T-cell (primary cell): ENCODE results near the gene DMXL1. TPM values are rescaled to one million over a fixed set of nuclear protein-coding genes. Genes with fewer than 3 reads are reported as not detected.

ENCODE experiments used
- ATAC-seq, 4 experiments: fragments of 200-7000 bp in 3 of 4; fragments of 150-1000 bp in 1 of 4; cut with Tn5 transposase; replicated peaks in 1 of 4; 1 replicate in 3 of 4; 2 replicates in 1 of 4; pipeline ENCODE4 v1.10.0; 2021; ENCODE audit warnings: moderate library complexity in 3 of 4, mild to moderate bottlenecking in 2 of 4, moderate number of reproducible peaks in 1 of 4
- CTCF ChIA-PET, 2 donors: fragments of 300-600 bp; sonication (Branson Sonifier 250); formaldehyde crosslinking; loops; one replicate each; lab custom pipeline; 2022; ENCODE audit warnings: antibody characterized with exemption in 2 of 2; lab: Charles Lee
- POLR2A ChIA-PET, 2 donors: fragments of 300-600 bp; sonication (Branson Sonifier 250); formaldehyde crosslinking; loops; one replicate each; lab custom pipeline; 2022; ENCODE audit warnings: antibody characterized with exemption in 2 of 2; lab: Charles Lee
- DNase-seq, 35 experiments: peaks; one replicate each; pipeline versions ENCODE4 v3.0.0 to v3.0.0-alpha.2; 2013 to 2023
- H3K27ac ChIP-seq: one replicate; pipeline ENCODE4 v1.5.1; 2013; ENCODE audit warnings: low read length
- H3K27me3 ChIP-seq, 2 experiments: replicated peaks in 1 of 2; 1 replicate in 1 of 2; 2 replicates in 1 of 2; pipeline versions ENCODE4 v1.6.1 to v1.7.0; 2013; ENCODE audit warnings: low read length in 1 of 2, mixed read lengths in 1 of 2; ENCODE audit not compliant: control insufficient read depth in 2 of 2, insufficient read depth in 2 of 2; ENCODE audit errors: extremely low read depth in 1 of 2
- H3K36me3 ChIP-seq, 2 donors: 1 replicate in 1 of 2; 2 replicates in 1 of 2; pipeline versions ENCODE4 v1.6.1 to v1.7.0; 2013; ENCODE audit warnings: low read length in 1 of 2; ENCODE audit not compliant: control insufficient read depth in 2 of 2, insufficient read depth in 1 of 2; ENCODE audit errors: extremely low read depth in 1 of 2
- H3K4me1 ChIP-seq, 2 experiments: 1 replicate in 1 of 2; 2 replicates in 1 of 2; pipeline versions ENCODE4 v1.6.1 to v1.7.0; 2013; ENCODE audit warnings: low read length in 2 of 2, mixed read lengths in 1 of 2; ENCODE audit not compliant: insufficient read depth in 2 of 2, control insufficient read depth in 1 of 2; ENCODE audit errors: extremely low read depth in 1 of 2
- H3K4me3 ChIP-seq, 2 donors: 1 replicate in 1 of 2; 2 replicates in 1 of 2; pipeline versions ENCODE4 v1.5.1 to v1.7.0; 2013; ENCODE audit warnings: mild to moderate bottlenecking in 2 of 2, low read length in 1 of 2, moderate library complexity in 1 of 2; ENCODE audit not compliant: control insufficient read depth in 1 of 2; ENCODE audit errors: extremely low read depth in 1 of 2
- H3K9me3 ChIP-seq: 2 replicates; pipeline ENCODE4 v1.7.0; 2013
- H3K27ac Mint-ChIP-seq, 2 donors: one replicate each; pipeline ENCODE4 v1.8.0; 2020 to 2021; ENCODE audit warnings: mild to moderate bottlenecking in 2 of 2, mixed read lengths in 2 of 2
- H3K27me3 Mint-ChIP-seq, 2 donors: one replicate each; pipeline ENCODE4 v1.8.0; 2021 to 2022; ENCODE audit warnings: mixed read lengths in 2 of 2
- H3K36me3 Mint-ChIP-seq: one replicate; pipeline ENCODE4 v1.8.0; 2021; ENCODE audit warnings: mixed read lengths
- H3K4me1 Mint-ChIP-seq, 3 donors: one replicate each; pipeline ENCODE4 v1.8.0; 2020 to 2022; ENCODE audit warnings: mixed read lengths in 3 of 3, mild to moderate bottlenecking in 1 of 3
- H3K4me3 Mint-ChIP-seq, 3 donors: one replicate each; pipeline ENCODE4 v1.8.0; 2020 to 2022; ENCODE audit warnings: mild to moderate bottlenecking in 3 of 3, mixed read lengths in 3 of 3, moderate library complexity in 3 of 3
- H3K9me3 Mint-ChIP-seq, 3 donors: one replicate each; pipeline ENCODE4 v1.8.0; 2020 to 2022; ENCODE audit warnings: mixed read lengths in 3 of 3
- WGBS: methylation state at CpG from one replicate; pipeline ENCODE4 v1.1.5; 2013; ENCODE audit warnings: missing lambda C conversion rate; ENCODE audit not compliant: insufficient coverage; 5-methylcytosine and 5-hydroxymethylcytosine counted together
- total RNA-seq, 35 experiments: library from RNA in 6 of 35; stranded (reverse) in 6 of 35; fragments of 120-200 nt in 1 of 35; gene quantifications; one replicate each; pipeline versions ENCODE4 v1.2.1 to v1.2.4 and lab custom pipeline; 2013 to 2026

Gene DMXL1, protein sequence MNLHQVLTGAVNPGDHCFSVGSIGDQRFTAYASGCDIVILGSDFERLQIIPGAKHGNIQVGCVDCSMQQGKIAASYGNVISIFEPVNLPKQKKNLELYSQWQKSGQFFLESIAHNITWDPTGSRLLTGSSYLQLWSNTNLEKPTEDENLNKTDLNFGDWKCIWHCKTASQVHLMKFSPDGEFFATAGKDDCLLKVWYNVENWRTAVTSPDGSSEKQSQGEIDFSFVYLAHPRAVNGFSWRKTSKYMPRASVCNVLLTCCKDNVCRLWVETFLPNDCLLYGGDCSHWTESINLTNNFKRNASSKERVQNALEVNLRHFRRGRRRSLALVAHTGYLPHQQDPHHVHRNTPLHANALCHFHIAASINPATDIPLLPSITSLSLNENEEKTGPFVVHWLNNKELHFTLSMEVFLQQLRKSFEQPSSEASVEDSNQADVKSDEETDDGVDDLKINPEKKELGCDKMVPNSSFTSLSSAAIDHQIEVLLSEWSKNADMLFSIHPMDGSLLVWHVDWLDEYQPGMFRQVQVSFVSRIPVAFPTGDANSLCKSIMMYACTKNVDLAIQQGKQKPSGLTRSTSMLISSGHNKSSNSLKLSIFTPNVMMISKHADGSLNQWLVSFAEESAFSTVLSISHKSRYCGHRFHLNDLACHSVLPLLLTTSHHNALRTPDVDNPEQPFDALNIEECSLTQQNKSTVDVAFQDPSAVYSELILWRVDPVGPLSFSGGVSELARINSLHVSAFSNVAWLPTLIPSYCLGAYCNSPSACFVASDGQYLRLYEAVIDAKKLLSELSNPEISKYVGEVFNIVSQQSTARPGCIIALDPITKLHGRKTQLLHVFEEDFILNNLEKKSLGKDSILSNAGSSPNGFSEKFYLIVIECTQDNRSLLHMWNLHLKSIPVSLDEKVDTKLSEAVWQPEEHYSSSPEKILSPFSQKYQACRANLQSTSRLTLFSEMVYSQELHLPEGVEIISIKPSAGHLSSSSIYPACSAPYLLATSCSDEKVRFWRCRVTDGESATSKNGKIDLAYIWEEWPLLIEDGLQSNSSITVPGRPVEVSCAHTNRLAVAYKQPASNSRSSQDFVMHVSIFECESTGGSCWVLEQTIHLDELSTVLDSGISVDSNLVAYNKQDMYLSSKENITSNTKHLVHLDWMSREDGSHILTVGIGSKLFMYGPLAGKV (N-terminal part only)
- total RNA-seq (10 to 100 TPM; 25.8 to 37.2 (median 28.2) TPM), total RNA-seq (lab: John Stamatoyannopoulos, UW) (57.1 to 157 (median 98.1) reads per million in 29 experiments)
- total RNA-seq (2013), result 50.6 TPM

DNA sequence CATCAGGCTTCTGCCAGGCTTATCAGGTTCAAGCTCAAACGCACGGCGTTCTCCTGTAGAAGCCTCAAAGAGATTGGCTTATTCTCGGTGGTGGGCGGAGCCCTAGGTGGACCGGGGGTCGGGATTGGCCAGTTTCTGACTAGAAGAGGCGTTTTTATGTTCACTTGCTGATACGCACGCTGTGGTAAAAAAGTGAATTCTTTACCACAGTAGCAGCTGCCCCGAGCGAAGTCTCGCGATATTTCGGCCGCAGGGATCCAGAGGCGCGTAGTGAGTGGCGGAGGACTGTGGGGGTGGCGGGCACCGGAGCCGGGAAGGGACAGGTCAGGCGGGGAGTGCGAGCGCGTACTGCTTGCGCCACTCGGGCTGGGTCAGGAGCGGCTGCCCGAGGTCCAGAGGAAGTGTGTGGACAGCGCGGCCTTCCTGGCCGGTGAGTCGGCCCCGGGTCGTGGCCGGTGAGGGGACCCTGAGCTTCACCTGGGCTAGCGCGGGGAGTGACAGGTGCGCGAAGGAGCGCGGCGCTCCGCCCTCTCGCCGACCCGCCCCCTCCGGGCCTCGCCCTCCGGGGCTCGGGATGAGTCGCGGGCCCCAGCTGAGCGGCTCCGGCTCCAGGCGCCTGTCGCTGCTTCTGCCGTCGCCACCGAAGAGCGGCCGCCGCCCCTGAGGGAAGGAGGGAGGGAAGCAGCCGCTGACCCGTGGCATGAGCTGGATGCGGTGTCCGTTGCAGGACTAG, at the start of gene DMXL1:
TSS of gene DMXL1 (plus strand) at position 260 of the 733 bp plus-strand sequence. CDS start 483 bp downstream, outside the sequence.
- Histone ChIP-seq H3K36me3 (no peaks in the 10 kb centered on the region), H3K4me3 (peak within 1 kb of the TSS; percentile 83 to 94), H3K9me3 (no peaks in the 10 kb centered on the region), H3K27me3 (no peaks in the 10 kb centered on the region), H3K4me1 (peaks cover 12 to 17% of the 10 kb centered on the region in 2 experiments), H3K27ac (peak within 1 kb of the TSS; percentile 97)
- Mint-ChIP-seq H3K36me3 (peaks cover 6% of the 10 kb centered on the region), H3K27ac (peak within 1 kb of the TSS; percentile 99), H3K4me1 (peaks cover 35 to 38% (median 36%) of the 10 kb centered on the region in 3 donors), H3K9me3 (no peaks in the 10 kb centered on the region), H3K27me3 (no peaks in the 10 kb centered on the region), H3K4me3 (peak within 1 kb of the TSS; percentile 91 to 99 (median 99))
- peak; percentile 84 to 87 (median 86) for ATAC-seq
- POLR2A ChIA-PET, result interaction anchor here in 1 of 2 donors (0.7 to 1.6 kb wide), 7 partner anchors 10 to 217 kb away, joined by 3 to 8 read pairs (median 4); no protein-coding TSS in a partner anchor
- DNase-seq, result peak; percentile 92 to 99 (median 98)
- WGBS, result under 1% methylated on average over 68 of the region's 68 CpGs
- CTCF ChIA-PET, result interaction anchor here (0.6 to 1.7 kb wide), 15 partner anchors 13 to 364 kb away, joined by 3 to 21 read pairs (median 4); partner anchors contain the start of gene DTWD2 (in 1 of the 2)

DNA sequence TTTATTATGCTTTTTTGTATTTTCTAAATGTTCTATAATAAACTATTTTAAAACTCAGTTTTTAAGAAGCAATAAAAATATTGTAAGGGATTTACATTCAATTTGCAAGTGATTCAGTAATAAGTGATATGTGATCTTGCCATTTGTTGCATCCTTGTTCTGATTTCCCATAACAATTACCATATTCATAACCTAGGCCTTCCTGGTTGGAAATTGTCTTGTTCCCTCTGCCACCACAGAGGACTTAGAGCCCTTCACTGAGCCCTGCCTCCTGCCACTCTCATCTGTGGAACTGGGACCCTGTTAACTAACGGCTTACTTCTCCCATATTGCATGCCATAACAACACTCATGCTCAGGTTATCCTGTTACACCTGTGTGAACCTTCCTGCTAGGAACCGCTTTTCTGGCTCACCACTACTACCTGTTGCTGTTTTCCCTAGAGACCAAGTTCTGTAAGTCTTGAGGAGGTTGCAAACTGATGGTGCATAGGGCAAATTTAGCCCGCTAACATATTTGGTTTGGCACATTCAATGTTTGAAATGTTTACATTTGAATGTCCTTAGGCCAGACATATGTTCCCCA, 49.6 kb upstream of the DMXL1 start:
- H3K9me3 ChIP-seq, result no peaks in the 10 kb centered on the region
- ChIA-PET POLR2A (no interaction called here), CTCF (interaction anchor here (0.6 to 2.3 kb wide), 11 partner anchors 8 to 413 kb away, joined by 3 to 29 read pairs (median 3); partner anchors contain the start of gene DTWD2 (in 1 of the 2))
- ATAC-seq, result no peak
- Mint-ChIP-seq H3K36me3 (no peaks in the 10 kb centered on the region), H3K4me1 (peaks cover 5 to 7% (median 5%) of the 10 kb centered on the region in 3 donors), H3K9me3 (peaks cover 0 to 8% (median 2%) of the 10 kb centered on the region in 3 donors), H3K27me3 (no peaks in the 10 kb centered on the region), H3K4me3 (no peak overlapping the region), H3K27ac (no peak overlapping the region)
- H3K4me3 ChIP-seq, result no peak overlapping the region
- 100% methylated on average over 1 of the region's 3 CpGs for WGBS
- H3K27ac ChIP-seq, result no peak overlapping the region
- no peak for DNase-seq
- no peaks in the 10 kb centered on the region for H3K4me1 ChIP-seq
- H3K36me3 ChIP-seq, result no peaks in the 10 kb centered on the region
- H3K27me3 ChIP-seq, result no peaks in the 10 kb centered on the region

DNA sequence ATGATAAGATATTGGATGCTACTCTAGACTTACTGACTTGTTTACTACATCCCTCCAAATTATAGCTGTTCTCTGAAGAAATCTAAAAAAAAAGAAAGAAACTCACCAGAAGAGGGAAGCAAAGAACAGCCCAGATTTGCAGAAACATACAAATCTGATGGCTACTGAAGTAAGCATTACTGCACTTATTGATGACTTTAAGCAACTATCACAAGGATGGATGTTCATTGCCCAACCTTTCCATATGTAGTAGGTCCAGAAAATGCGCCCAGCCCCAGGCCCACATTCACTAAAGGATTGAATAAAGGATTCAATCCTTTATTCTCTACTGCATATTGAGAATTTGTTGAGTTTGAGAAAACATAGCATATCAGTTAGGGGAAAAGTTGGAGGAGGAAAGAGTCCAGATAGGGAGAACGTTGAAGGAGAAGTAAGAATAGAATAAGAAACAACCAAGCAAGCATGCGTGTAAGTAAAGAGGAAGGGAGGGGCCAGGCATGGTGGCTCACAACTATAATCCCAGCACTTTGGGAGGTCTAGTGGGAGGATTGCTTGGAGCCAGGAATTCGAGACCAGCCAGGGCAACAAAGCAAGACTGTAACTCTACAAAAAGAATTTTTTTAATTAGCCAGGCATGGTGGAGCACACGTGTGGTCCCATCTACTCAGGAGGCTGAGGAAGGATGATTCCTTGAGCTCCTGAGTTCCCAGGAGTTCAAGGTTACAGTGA, 48.7 kb upstream of the DMXL1 start:
- Histone ChIP-seq H3K4me3 (no peak overlapping the region), H3K9me3 (no peaks in the 10 kb centered on the region), H3K27ac (no peak overlapping the region), H3K36me3 (no peaks in the 10 kb centered on the region), H3K4me1 (no peaks in the 10 kb centered on the region), H3K27me3 (no peaks in the 10 kb centered on the region)
- ATAC-seq, result peak; percentile 31 to 55 (median 48)
- Mint-ChIP-seq H3K27me3 (no peaks in the 10 kb centered on the region), H3K9me3 (peaks cover 0 to 8% (median 2%) of the 10 kb centered on the region in 3 donors), H3K27ac (peak overlapping the region in 1 of 2 donors; percentile 59), H3K36me3 (no peaks in the 10 kb centered on the region), H3K4me3 (no peak overlapping the region), H3K4me1 (peaks cover 5 to 7% (median 5%) of the 10 kb centered on the region in 3 donors)
- DNase-seq, result peak in 1 of 35 experiments; percentile 56
- 100% methylated on average over 1 of the region's 5 CpGs for WGBS
- ChIA-PET CTCF (interaction anchor here (0.6 to 2.3 kb wide), 14 partner anchors 9 to 412 kb away, joined by 3 to 29 read pairs (median 3); partner anchors contain the start of gene DTWD2 (in 1 of the 2)), POLR2A (interaction anchor here in 1 of 2 donors (0.5 kb wide), 1 partner anchor 18 kb away, joined by 3 read pairs; no protein-coding TSS in a partner anchor)

DNA sequence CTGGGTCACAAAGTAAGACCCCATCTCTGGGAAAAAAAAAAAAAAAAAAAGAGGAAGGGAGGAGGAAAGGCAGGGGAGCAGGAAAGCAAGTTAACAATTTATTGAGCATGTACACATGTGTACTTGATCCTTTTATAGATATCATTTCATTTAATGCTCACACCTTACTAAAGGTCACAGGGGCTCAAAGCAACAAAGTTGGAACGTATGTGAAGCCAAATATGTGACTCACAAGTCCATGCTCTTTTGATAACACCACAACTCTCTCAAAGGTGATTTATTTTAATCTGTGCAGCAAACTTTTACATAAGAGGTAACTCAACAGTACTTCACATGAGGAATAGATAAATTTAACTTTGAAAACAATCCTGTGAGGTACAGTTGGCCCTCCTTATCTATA, 48.1 kb upstream of the DMXL1 start:
- DNase-seq, result no peak
- H3K36me3 ChIP-seq, result no peaks in the 10 kb centered on the region
- H3K4me1 Mint-ChIP-seq, result peaks cover 5 to 7% (median 5%) of the 10 kb centered on the region in 3 donors
- POLR2A ChIA-PET, result no interaction called here
- H3K9me3 Mint-ChIP-seq, result peaks cover 0 to 8% (median 2%) of the 10 kb centered on the region in 3 donors
- H3K4me3 ChIP-seq, result no peak overlapping the region
- H3K4me3 Mint-ChIP-seq, result no peak overlapping the region
- CTCF ChIA-PET, result interaction anchor here (0.6 to 2.3 kb wide), 5 partner anchors 22 to 389 kb away, joined by 3 to 29 read pairs (median 4); no protein-coding TSS in a partner anchor
- ATAC-seq, result no peak
- H3K27ac Mint-ChIP-seq, result no peak overlapping the region
- H3K4me1 ChIP-seq, result no peaks in the 10 kb centered on the region
- H3K36me3 Mint-ChIP-seq, result no peaks in the 10 kb centered on the region
- no CpG with 5 or more reads among the region's 1 CpG for WGBS
- no peaks in the 10 kb centered on the region for H3K9me3 ChIP-seq
- no peak overlapping the region for H3K27ac ChIP-seq
- H3K27me3 ChIP-seq, result no peaks in the 10 kb centered on the region
- no peaks in the 10 kb centered on the region for H3K27me3 Mint-ChIP-seq

DNA sequence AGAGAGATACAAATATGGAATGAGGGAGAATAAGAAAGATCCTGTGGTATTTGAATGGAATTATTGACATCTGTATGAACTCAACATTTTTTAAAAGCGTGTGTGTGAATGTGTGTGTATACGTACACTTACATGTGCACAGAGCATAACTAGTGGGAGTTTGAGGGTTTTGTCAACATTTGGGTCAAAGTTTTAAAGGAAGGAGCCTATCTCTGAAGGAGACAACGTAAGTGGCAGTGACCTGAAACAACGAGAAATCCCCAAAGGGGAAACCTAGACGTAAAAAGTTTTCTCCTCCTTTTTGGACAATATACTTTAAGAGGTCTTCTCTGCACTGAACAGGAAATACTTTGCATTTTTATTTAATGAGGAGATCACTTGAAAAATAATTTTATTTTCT, 42.3 kb upstream of the DMXL1 start:
- Mint-ChIP-seq H3K27me3 (no peaks in the 10 kb centered on the region), H3K4me3 (no peak overlapping the region), H3K9me3 (peaks cover 0 to 8% (median 2%) of the 10 kb centered on the region in 3 donors), H3K4me1 (peaks cover 20 to 24% (median 23%) of the 10 kb centered on the region in 3 donors), H3K27ac (no peak overlapping the region), H3K36me3 (no peaks in the 10 kb centered on the region)
- ChIA-PET CTCF (interaction anchor here (0.6 to 1.0 kb wide), 2 partner anchors 182 to 395 kb away, joined by 3 to 4 read pairs; no protein-coding TSS in a partner anchor), POLR2A (interaction anchor here (0.7 kb wide), 2 partner anchors 36 to 451 kb away, joined by 3 read pairs; no protein-coding TSS in a partner anchor)
- no peaks in the 10 kb centered on the region for H3K36me3 ChIP-seq
- no peak for DNase-seq
- H3K27ac ChIP-seq, result no peak overlapping the region
- H3K4me3 ChIP-seq, result no peak overlapping the region
- no peaks in the 10 kb centered on the region for H3K9me3 ChIP-seq
- ATAC-seq, result no peak
- no peaks in the 10 kb centered on the region for H3K27me3 ChIP-seq
- 100% methylated on average over 1 of the region's 5 CpGs for WGBS
- peaks cover 3 to 8% of the 10 kb centered on the region in 2 experiments for H3K4me1 ChIP-seq
